LNCAP (cell line): ENCODE data around the gene MRAS.

Experiments used
- CTCF ChIP-seq: fragments of 450-650 bp; IDR thresholded peaks from 2 replicates; pipeline ENCODE4 v1.5.1; 2017; ENCODE audit warnings: mild to moderate bottlenecking

MRAS gene

DNA sequence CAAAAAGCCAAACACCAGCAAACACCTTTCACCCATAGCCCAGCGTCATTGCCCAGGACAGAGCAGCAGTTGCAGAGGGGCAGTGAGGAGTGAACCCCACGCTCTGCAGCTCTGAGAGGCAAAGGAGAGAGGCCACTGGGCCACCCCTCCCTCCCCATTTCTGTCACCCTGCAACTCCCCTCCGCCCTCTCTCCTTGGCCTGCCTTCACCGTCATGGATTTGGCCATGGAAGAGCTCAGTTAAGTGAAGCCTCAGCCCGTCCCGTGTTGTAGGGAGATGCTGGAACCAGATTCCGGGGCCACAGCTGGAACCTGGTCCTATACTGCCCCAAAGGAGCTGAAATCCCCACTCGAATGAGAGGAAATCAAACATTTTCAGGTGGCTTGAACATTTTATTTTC lies 21.9 kb downstream of the MRAS start:
- TF ChIP-seq CTCF = no peak

DNA sequence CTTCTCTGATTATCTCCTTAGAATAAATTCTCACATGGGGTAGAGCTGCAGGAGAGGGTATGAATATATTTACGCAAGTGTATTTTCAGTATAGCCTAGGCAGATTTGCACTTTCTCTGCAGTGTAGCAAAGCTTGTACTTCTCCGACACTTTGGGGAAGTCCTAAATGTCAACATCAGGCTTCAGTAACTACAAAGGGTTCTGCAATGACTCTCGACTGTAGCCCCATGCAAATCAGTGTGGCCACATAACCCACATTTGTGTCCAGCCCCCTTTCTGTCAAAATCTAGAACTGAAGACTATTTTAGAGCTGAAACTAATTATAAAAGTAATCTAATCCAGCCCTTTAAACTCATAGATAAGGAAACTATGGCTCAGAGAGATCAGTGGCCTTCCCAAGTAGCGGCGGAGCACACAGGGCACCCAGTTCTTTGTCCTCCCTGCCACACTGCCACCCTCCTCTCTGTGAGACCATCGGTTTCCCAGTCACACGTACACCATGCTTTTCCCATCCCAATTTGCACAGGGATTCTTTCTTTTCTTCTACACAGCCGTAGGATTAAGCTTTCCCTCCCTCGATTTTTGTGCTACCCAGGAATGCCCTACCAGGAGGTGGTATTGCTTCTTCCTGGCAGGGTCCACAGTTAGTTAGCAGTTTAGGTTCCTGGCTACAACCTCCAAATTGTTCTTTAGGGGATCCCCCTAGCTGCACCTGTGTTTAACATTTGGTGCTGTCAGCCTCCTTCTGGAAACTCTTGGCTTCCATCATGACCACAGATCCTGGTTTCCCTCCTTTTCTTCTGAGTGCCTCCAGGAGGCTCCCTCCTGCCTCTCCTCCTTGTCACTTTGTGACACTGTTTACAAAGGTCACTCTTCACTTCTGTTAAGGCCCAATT lies 22.9 kb downstream of the MRAS start:
- TF ChIP-seq CTCF = no peak

- TF ChIP-seq CTCF = no peak
Observed at GRCh38 chr3:138373087-138373735, 24.8 kb downstream of the MRAS start.

- no peak for TF ChIP-seq CTCF
Observed at GRCh38 chr3:138373736-138374094, 25.3 kb downstream of the MRAS start.

DNA sequence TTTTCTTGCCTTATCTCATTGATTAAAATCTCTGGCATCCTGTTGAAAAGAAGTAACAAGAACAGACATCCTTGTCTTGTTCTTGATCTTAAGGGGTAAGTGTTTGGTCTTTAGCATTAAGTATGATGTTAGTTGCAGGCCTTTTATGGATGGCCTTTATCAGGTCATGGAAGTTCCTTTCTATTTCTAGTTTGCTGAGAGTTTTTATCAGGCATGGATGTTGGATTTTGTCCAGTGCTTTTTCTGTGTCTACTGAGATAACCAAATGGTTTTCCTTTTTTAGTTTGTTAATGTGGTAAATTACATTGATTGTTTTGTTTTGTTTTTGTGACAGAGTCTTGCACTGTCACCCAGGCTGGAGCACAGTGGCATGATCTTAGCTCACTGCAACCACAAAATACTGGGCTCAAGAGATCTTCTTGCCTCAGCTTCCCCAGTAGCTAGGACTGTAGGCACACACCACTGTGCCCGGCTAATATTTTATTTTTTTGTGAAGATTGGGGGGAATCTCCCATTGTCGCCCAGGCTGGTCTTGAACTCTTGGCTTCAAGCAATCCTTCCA lies 26.3 kb downstream of the MRAS start:
- TF ChIP-seq CTCF = no peak

DNA sequence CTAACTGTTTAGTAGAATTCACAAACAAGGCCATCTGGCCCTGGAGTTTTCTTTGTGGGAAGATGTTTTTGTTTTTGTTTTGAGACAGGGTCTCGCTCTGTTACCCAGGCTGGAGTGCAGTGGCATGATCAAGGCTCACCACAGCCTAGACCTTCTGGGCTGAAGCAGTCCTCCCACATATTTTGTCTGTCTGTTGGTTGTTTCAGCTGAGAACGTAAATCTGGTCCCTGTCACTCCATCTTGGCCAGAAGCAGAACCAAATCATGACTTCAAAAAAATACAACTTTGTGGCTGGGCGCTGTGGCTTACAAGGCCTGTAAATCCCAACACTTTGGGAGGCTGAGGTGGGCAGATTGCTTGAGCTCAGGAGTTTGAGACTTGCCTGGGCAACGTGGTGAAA lies 27.1 kb downstream of the MRAS start:
- TF ChIP-seq CTCF = no peak

- no peak for TF ChIP-seq CTCF
Observed at GRCh38 chr3:138376663-138377062, 28.3 kb downstream of the MRAS start.
